Motor neuron (in vitro differentiated cells): Measurements from ENCODE around the gene ADAT3. TPM values are rescaled to one million over a fixed set of nuclear protein-coding genes. Genes with fewer than 3 reads are reported as not detected.
"Not testable (repeated sequence)": the region's sequence is repeated elsewhere in the genome, so short reads cannot be mapped to it uniquely, and the experiment has no call there.

Source experiments
- ATAC-seq, 8 experiments: fragments of 200-7000 bp; cut with Tn5 transposase; replicated peaks in 6 of 8; 2 replicates each; pipeline ENCODE4 v1.8.0; 2021; ENCODE audit warnings: mild to moderate bottlenecking in 8 of 8, moderate library complexity in 8 of 8
- H3K27ac ChIP-seq, 2 donors: fragments of 250-450 bp; sonication (Bioruptor Pico); 2 replicates each; pipeline ENCODE4 v1.9.0; 2021; ENCODE audit warnings: antibody characterized with exemption in 2 of 2, mild to moderate bottlenecking in 2 of 2, moderate library complexity in 1 of 2
- H3K4me1 ChIP-seq, 2 donors: fragments of 250-450 bp; sonication (Bioruptor Pico); replicated peaks in 1 of 2; 2 replicates each; pipeline ENCODE4 v1.6.1; 2021; ENCODE audit warnings: antibody characterized with exemption in 2 of 2, mild to moderate bottlenecking in 2 of 2, moderate library complexity in 1 of 2
- H3K4me3 ChIP-seq, 5 donors: fragments of 250-450 bp; sonication (Bioruptor Pico); 2 replicates each; pipeline ENCODE4 v1.9.0; 2021; ENCODE audit warnings: antibody characterized with exemption in 5 of 5, mild to moderate bottlenecking in 5 of 5, moderate library complexity in 4 of 5
- WGBS, 10 experiments: fragments of 450-650 bp; shearing (Covaris generic); methylation state at CpG; one replicate each; pipeline ENCODE4 v1.0.0; 2022; 5-methylcytosine and 5-hydroxymethylcytosine counted together
- in situ Hi-C, 9 experiments: fragments of 400-800 bp; cut with MboI; loops; one replicate each; pipeline ENCODE4 v1.15.0; 2021; ENCODE audit warnings: low sequenced_read_pairs in 9 of 9, low pct_unique_long_range_greater_than_20kb in 2 of 9; ENCODE audit not compliant: unreplicated experiment in 9 of 9
- total RNA-seq, 8 experiments: library from RNA; unstranded; fragments of 300-600 nt; gene quantifications; 2 replicates each; pipeline versions ENCODE4 v1.2.3 to v1.2.4, GENCODE V29; 2022

ADAT3 gene
- total RNA-seq, 8 experiments from 2014 or later, result 0.50 to 3.8 (median 2.1) TPM

DNA sequence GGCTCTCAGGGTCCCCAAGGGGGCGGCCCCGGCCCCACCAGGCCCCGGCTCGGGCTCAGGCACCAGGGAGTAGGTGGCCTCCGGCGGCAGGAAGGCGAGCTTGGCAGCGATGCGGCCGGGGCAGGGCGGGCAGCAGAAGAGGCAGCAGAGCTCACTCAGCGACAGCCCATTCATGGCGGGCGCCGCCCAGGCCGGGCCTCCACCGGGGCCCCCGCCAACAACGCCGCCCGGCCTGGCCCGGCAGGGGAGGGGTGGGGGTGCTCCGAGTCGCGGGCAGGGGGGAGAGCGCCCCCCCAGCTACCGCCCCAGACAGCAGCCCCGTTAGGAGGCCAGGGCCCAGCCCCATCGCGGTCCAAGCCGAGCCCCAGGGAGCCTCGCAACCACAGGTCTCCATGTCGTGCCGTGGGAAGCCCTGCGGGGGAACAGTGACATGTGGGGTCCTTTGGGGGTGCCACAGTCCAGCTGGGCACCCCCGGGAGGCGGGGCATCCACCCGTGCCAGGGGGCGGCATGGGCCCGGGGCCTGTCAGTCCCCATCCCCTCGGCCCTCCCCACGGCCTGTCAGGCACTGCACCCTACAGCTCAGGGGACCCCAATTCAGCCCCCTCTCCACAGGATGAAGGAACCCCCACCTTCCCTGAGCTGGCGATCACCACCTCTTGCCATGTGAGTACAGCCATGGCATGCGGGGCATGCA is 23.7 kb upstream of the ADAT3 start:
- H3K27ac ChIP-seq, in situ Hi-C loops, H3K4me3 ChIP-seq: not testable (repeated sequence)
- WGBS, 10 experiments, result no CpG with 5 or more reads among the region's 44 CpGs
- peaks cover 29 to 34% of the 10 kb centered on the region in 2 donors for H3K4me1 ChIP-seq
- ATAC-seq, result peak in 1 of 8 experiments; percentile 3

DNA sequence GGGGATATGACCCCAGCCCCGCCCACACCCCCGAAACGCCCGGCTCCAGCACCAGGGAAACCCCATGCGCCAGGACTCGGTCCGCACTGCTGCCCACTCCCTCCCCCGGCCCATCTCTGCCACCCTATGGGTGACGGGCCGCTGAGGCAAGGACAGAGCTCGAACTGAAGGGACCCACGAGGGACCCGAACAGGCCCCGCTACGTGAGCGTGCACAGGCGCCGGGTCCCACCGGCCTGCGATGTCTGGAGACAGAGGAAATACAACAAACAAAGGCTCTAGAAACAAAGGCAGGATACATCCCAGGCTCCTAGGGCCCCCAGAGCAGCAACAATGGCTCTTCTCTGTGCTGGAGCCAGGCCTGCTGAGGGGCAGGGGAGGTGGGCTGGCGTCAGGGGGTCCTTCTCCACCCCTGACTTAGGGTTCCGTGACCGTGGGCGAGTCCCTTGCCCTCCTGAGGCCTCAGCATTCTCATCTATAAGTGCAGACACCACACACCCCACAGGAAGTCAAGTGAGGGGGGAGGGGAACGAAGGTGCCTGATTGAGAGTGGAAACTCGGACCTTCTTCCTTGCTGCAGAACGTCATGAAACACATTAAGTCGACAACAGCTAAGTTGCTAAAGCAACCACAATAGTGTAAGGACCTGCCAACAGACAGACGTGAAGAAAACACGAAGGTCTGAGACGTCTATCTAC is 23.0 kb upstream of the ADAT3 start:
- peak in 1 of 8 experiments; percentile 1 for ATAC-seq
- H3K4me1 ChIP-seq, result peaks cover 29 to 31% of the 10 kb centered on the region in 2 donors
- in situ Hi-C loops, result no loop called here
- no peak overlapping the region for H3K27ac ChIP-seq
- WGBS, 10 experiments, result 35 to 70% (median 51%) methylated on average over 1 to 7 of the region's 31 CpGs; no CpG with 5 or more reads in 5 of the 10 experiments
- no peak overlapping the region for H3K4me3 ChIP-seq

DNA sequence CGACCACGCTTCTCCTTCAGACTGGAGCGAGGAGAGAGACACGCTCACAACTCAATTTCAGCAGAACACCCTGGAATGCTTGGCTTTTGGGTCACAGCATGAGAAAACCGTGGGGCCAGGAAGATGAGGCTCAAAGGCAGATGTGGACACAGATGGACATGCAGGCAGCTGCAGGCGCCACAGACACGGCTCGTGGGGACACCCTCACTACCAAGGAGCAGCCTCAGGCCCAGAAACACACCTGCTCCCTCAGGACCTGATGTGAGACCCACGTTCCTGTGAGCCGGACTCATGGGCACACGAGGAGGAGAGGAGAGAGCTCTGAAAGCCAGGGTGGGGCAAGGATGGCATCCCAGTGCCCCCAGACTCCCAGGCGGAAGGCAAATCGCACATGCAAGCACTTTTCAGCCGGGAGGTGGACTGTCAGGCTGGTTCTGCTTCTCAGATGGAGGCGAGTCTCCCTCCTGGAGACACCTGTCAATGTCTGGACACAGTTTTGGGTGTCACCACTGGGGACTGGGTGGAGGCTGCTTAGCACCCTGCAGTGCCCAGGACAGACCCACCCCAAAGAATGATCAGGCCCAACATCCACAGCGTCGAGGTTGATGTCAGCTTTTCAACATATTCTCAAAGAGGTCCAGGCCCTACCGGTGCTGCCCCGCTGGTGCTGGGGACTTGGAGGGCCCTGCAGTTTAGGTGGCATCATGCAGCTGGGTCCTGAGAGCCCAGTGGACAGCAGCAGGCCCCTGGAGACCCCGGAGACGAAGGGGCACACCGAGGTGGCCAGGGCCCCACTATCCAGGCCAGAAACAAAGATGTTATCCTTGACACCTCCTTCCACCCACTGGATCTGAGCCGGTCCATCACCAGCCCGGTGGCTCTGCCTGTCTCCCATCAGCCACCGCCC is 22.2 kb upstream of the ADAT3 start:
- ATAC-seq, result no peak
- H3K27ac ChIP-seq, result no peak overlapping the region
- H3K4me1 ChIP-seq, result peaks cover 32 to 35% of the 10 kb centered on the region in 2 donors
- 73 to 100% (median 98%) methylated on average over 1 to 6 of the region's 25 CpGs; no CpG with 5 or more reads in 4 of the 10 experiments for WGBS, 10 experiments
- H3K4me3 ChIP-seq, result peak overlapping the region in 2 of 5 donors; percentile 71 to 97
- in situ Hi-C loops, result no loop called here

DNA sequence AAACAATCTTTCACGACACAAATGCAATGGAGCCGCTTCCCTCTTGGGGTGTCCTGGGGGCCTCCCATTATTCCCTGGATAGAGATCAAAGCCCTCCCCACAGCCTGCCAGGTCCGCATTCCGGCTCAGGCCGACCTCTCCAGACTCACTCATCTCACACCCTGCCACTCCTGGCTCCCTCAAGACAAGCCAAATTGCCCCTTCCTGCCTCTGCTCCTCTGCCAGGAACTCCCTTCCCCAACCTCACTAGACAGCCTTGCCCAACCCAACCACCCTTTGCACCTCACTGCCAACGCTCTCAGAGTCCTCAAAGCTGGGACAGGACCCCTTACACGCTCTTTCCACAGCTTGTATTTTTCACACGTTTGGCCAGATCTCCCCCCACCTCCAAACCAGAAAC is 21.4 kb upstream of the ADAT3 start:
- Histone ChIP-seq H3K27ac (no peak overlapping the region), H3K4me1 (peaks cover 32 to 35% of the 10 kb centered on the region in 2 donors), H3K4me3 (peak overlapping the region; percentile 62 to 97 (median 92))
- in situ Hi-C loops, result no loop called here
- WGBS, 10 experiments, result 0 to 71% (median 31%) methylated on average over 1 to 6 of the region's 8 CpGs; no CpG with 5 or more reads in 2 of the 10 experiments
- no peak for ATAC-seq

DNA sequence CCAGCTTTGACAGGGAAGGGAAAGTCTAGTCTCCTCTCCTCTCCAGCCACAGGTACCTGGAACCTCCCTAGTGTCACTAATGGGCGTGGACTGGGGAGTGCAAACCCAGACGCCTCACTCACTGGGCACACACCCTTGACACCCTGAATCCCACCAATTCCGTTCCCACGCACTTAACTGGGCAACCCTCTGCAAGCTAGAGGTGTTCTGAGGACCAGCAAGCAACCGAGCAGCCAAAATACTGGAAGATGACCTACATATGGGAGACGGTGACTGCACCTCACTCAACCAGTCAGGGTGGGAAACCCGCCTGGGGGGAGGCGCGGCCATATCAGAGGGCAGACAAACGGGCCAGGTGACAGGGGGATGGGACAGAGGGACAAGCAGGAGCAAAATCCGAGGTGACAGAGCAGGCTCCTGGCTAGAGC is 20.9 kb upstream of the ADAT3 start:
- in situ Hi-C loops, result no loop called here
- peak in 1 of 8 experiments; percentile 3 for ATAC-seq
- 0 to 13% (median 0%) methylated on average over 1 to 3 of the region's 11 CpGs; no CpG with 5 or more reads in 5 of the 10 experiments for WGBS, 10 experiments
- Histone ChIP-seq H3K4me3 (peak overlapping the region; percentile 62 to 97 (median 92)), H3K27ac (peak overlapping the region in 1 of 2 donors; percentile 86), H3K4me1 (peaks cover 32 to 35% of the 10 kb centered on the region in 2 donors)

DNA sequence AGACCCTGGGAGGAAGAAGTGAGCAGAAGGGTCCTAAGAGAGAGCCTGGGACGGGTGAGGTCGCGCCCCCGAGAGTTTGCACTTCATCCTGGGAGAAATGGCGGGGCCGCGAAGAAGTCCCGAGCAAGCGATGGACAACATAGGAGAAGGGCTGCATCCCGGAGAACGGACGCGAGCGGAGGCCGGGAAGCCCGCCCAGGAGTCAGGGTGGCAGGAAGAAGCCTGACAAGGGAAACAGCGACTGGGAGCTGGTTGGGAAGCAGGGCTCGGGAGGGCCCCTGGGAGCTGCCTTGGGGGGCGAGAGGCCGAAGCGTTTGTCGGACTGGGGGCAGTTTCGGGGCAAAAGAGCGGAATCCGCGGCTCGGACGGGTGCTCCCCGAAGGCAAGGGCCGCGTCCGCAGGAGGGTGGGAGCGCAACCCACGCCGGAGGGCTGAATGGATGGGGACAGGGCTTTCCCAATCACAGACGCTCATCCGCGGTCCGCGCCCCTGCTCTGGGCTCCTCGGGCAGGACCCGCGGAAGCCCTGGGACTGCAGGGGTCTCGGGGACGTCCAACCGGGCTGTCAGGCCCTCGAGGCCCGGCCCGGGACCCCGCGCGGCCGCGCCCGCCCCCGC is 20.4 kb upstream of the ADAT3 start:
- 0 to 10% (median 0%) methylated on average over 1 to 13 of the region's 56 CpGs; no CpG with 5 or more reads in 7 of the 10 experiments for WGBS, 10 experiments
- H3K4me1 ChIP-seq, result peaks cover 32 to 35% of the 10 kb centered on the region in 2 donors
- peak in 7 of 8 experiments; percentile 45 to 68 (median 50) for ATAC-seq
- in situ Hi-C loops, result no loop called here
- H3K4me3 ChIP-seq, result peak overlapping the region; percentile 62 to 97 (median 92)
- peak overlapping the region; percentile 72 to 86 for H3K27ac ChIP-seq

DNA sequence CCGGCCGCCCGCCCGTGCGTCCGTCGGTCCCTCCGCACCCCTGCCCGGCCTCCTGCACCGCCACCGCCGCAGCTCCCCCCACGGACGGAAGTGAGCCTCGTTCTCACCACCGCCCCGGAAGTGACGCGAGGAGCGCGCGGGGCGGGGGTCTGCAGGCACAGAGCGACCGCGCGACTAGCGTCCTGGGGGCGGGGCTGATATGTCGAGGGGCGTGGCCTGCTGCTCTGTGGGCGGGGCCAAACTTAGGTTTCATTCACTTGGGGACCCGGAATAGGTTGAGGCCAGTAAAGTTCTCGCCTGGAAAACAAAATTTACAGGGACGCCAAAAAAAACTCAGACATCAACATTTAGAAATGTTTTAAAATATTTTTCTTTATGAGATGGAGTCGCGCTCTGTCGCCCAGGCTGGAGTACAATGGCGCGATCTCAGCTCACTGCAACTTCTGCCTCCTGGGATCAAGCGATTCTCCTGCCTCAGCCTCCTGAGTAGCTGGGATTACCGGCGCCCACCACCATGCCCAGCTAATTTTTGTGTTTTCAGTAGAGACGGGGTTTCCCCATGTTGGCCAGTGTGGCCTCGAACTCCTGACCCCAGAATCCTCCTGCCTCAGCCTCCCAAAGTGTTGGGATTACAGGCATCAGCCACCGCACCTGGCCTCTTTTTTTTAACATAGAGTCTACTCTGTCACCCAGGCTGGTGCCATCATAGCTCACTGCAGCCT is 19.6 kb upstream of the ADAT3 start, which contains the start of gene ABHD17A:
TSS of gene ABHD17A (minus strand) at position 99 of the 722 bp plus-strand sequence. CDS start 3,930 bp downstream, outside the sequence.
- 40 to 100% (median 84%) methylated on average over 1 to 6 of the region's 46 CpGs; no CpG with 5 or more reads in 2 of the 10 experiments for WGBS, 10 experiments
- peak; percentile 89 to 97 (median 92) for ATAC-seq
- in situ Hi-C loops, result not testable (repeated sequence)
- Histone ChIP-seq H3K4me1 (peaks cover 32 to 35% of the 10 kb centered on the region in 2 donors), H3K4me3 (peak within 1 kb of the TSS; percentile 62 to 97 (median 92)), H3K27ac (peak within 1 kb of the TSS; percentile 72 to 86)

DNA sequence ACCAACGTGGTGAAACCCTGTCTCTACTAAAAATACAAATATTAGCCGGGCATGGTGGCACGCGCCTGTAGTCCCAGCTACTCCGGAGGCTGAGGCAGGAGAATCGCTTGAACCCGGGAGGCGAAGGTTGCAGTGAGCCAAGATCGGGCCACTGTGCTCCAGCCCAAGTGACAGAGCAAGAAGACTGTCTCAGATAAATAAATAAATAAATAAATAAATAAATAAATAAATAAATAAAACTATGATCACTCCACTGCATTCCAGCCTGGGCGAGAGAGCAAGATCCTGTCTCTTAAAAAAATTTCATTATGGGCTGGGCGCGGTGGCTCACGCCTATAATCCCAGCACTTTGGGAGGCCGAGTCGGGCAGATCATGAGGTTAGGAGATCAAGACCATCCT is 18.8 kb upstream of the ADAT3 start:
- ATAC-seq, in situ Hi-C loops, H3K27ac ChIP-seq, H3K4me3 ChIP-seq: not testable (repeated sequence)
- peaks cover 32 to 35% of the 10 kb centered on the region in 2 donors for H3K4me1 ChIP-seq
- 83 to 100% (median 97%) methylated on average over 1 to 11 of the region's 15 CpGs; no CpG with 5 or more reads in 1 of the 10 experiments for WGBS, 10 experiments

DNA sequence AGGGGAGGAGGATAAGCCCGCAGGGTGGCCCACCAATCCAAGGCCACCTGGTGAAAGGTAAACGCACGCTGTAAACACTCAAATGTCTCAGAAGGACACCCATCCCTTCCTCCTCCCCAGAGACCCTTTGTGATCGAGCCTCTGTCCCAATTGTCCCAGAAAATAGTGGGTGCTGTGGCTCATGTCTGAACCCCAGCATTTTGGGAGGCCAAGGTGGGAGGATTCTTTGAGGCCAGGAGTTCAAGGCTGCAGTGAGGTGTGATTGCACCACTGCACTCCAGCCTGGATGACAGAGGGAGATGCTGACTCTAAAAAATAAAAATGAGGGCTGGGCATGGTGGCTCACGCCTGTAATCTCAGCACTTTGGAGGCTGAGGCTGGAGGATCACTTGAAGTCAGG is 16.8 kb upstream of the ADAT3 start:
- in situ Hi-C loops, result no loop called here
- 63 to 86% (median 72%) methylated on average over 1 to 3 of the region's 5 CpGs; no CpG with 5 or more reads in 6 of the 10 experiments for whole genome bisulfite sequencing, 10 experiments
- Histone ChIP-seq H3K27ac (no peak overlapping the region), H3K4me3 (no peak overlapping the region), H3K4me1 (peaks cover 16 to 20% of the 10 kb centered on the region in 2 donors)
- ATAC-seq, result no peak

DNA sequence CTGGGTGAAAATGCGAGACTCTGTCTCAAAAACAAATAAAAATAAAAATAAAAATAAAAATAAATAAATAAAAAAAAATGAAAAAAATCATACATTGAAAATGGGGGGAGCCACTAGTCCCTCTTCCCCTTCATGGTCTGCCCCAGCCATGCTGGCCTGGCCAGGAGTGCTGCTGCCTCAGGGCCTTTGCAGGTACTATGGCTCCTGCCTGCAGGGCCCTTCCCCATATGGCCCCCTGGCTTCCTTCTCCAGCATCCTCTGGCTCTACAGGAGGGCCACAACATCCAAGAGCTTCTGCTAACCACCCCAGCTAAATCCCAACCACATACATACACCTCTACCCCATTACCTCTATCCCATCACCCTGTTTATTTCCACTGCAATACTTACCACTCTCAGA is 15.3 kb upstream of the ADAT3 start:
- WGBS, 10 experiments, result 80 to 100% (median 92%) methylated on average over 1 of the region's 1 CpG; no CpG with 5 or more reads in 5 of the 10 experiments

DNA sequence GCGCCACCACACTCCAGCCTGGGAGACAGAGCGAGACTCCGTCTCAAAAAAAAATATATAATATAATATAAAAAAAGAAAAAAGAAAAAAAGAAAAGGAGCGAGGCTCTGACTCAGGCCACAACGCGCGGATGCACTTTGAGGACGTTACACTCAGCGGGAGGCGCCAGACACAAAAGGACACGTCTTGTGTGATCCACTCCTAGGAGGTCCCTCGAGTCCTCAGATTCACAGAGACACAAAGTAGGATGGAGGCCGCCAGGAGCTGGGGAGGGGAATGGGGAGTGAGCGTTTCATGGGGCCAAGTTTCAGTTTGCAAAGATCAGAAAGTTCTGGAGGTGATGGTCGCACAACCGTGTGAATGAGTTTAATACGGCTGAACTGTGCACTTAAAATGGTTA is 11.4 kb upstream of the ADAT3 start:
- WGBS, 10 experiments, result 71 to 100% (median 91%) methylated on average over 1 to 11 of the region's 17 CpGs; no CpG with 5 or more reads in 4 of the 10 experiments
- ATAC-seq, result no peak
- no peaks in the 10 kb centered on the region for H3K4me1 ChIP-seq
- no peak overlapping the region for H3K27ac ChIP-seq
- in situ Hi-C loops, result no loop called here
- H3K4me3 ChIP-seq, result no peak overlapping the region

More for the DNA sequence above, 15.3 kb upstream of the ADAT3 start:
- H3K4me3 ChIP-seq, result no peak overlapping the region
- no peak overlapping the region for H3K27ac ChIP-seq
- peaks cover 7 to 9% of the 10 kb centered on the region in 2 donors for H3K4me1 ChIP-seq
- ATAC-seq, result no peak
- in situ Hi-C loops, result no loop called here
